Osteoblast (primary cell): ENCODE measurements around the gene TOP2B. TPM values are rescaled to one million over a fixed set of nuclear protein-coding genes. Genes with fewer than 3 reads are reported as not detected.

Experiments used
- DNase-seq: peaks from one replicate; pipeline ENCODE4 v3.0.0; 2011; ENCODE audit warnings: low spot score, mixed read lengths; ENCODE audit not compliant: insufficient read length; ENCODE audit errors: missing footprints
- H2AFZ ChIP-seq: 2 replicates; pipeline ENCODE4 v1.6.0; 2011; ENCODE audit warnings: mild to moderate bottlenecking, low read length
- H3K27ac ChIP-seq: 2 replicates; pipeline ENCODE4 v1.5.1; 2011; ENCODE audit warnings: mild to moderate bottlenecking, low read depth, low read length, moderate library complexity
- H3K27me3 ChIP-seq: 2 replicates; pipeline ENCODE4 v1.6.0; 2012; ENCODE audit warnings: mild to moderate bottlenecking, control low read depth, inconsistent platforms, low read length, moderate library complexity; ENCODE audit not compliant: insufficient read depth
- H3K36me3 ChIP-seq: 2 replicates; pipeline ENCODE4 v1.5.1; 2011; ENCODE audit warnings: mild to moderate bottlenecking, low read length, control low read depth, moderate library complexity; ENCODE audit not compliant: insufficient read depth
- H3K4me1 ChIP-seq: 2 replicates; pipeline ENCODE4 v1.5.1; 2011; ENCODE audit warnings: mild to moderate bottlenecking, low read length, control low read depth, moderate library complexity; ENCODE audit not compliant: insufficient read depth
- H3K4me2 ChIP-seq: 2 replicates; pipeline ENCODE4 v1.6.0; 2011; ENCODE audit warnings: mild to moderate bottlenecking, low read length; ENCODE audit not compliant: insufficient read depth
- H3K4me3 ChIP-seq: fragments of 200-600 bp; sonication (generic); 3 replicates; pipeline ENCODE4 v1.5.1; 2012; ENCODE audit warnings: mild to moderate bottlenecking, low read length, inconsistent platforms; ENCODE audit not compliant: insufficient read depth
- H3K79me2 ChIP-seq: 2 replicates; pipeline ENCODE4 v1.6.0; 2012; ENCODE audit warnings: mild to moderate bottlenecking, low read length, control low read depth, inconsistent platforms; ENCODE audit not compliant: insufficient read depth
- H3K9me3 ChIP-seq: 2 replicates; pipeline ENCODE4 v1.5.1; 2011; ENCODE audit warnings: low read depth, low read length, control low read depth
- H4K20me1 ChIP-seq: 2 replicates; pipeline ENCODE4 v1.6.0; 2012; ENCODE audit warnings: mild to moderate bottlenecking, low read length, control low read depth; ENCODE audit not compliant: insufficient read depth
- CTCF ChIP-seq: IDR thresholded peaks from 2 replicates; pipeline ENCODE4 v1.5.1; 2011; ENCODE audit warnings: mild to moderate bottlenecking, low read depth, low read length, moderate library complexity; ENCODE audit errors: extremely low read depth
- total RNA-seq: library from RNA; depleted of rRNA; stranded (reverse); fragments of >200 nt; gene quantifications from 2 replicates; pipeline ENCODE4 v1.2.3, GENCODE V29; 2012

TOP2B gene
- total RNA-seq, 1 donor: 71.7 TPM

- Histone ChIP-seq H3K4me1 (no peaks in the 10 kb centered on the region), H2AFZ (no peak overlapping the region), H4K20me1 (no peaks in the 10 kb centered on the region), H3K36me3 (no peaks in the 10 kb centered on the region), H3K9me3 (no peaks in the 10 kb centered on the region), H3K27ac (no peak overlapping the region), H3K4me3 (no peak overlapping the region), H3K4me2 (no peak overlapping the region), H3K27me3 (no peaks in the 10 kb centered on the region), H3K79me2 (no peaks in the 10 kb centered on the region)
- TF ChIP-seq CTCF: no peak
- DNase-seq: no peak
Measured at GRCh38 chr3:25689226-25689625, 24.5 kb upstream of the TOP2B start.

GRCh38 chr3:25687742-25688141, 23.0 kb upstream of the TOP2B start:
- Histone ChIP-seq H3K9me3 (no peaks in the 10 kb centered on the region), H3K79me2 (no peaks in the 10 kb centered on the region), H3K36me3 (no peaks in the 10 kb centered on the region), H3K4me3 (no peak overlapping the region), H3K27ac (no peak overlapping the region), H3K27me3 (no peaks in the 10 kb centered on the region), H4K20me1 (no peaks in the 10 kb centered on the region), H2AFZ (no peak overlapping the region), H3K4me2 (no peak overlapping the region), H3K4me1 (no peaks in the 10 kb centered on the region)
- TF ChIP-seq CTCF: no peak
- DNase-seq: no peak

- H3K79me2 ChIP-seq: no peaks in the 10 kb centered on the region
- no peak overlapping the region for H3K27ac ChIP-seq
- DNase-seq: no peak
- H3K36me3 ChIP-seq: no peaks in the 10 kb centered on the region
- H3K9me3 ChIP-seq: no peaks in the 10 kb centered on the region
- H3K4me1 ChIP-seq: no peaks in the 10 kb centered on the region
- H3K27me3 ChIP-seq: no peaks in the 10 kb centered on the region
- no peak overlapping the region for H3K4me3 ChIP-seq
- TF ChIP-seq CTCF: no peak
- no peaks in the 10 kb centered on the region for H4K20me1 ChIP-seq
- H3K4me2 ChIP-seq: no peak overlapping the region
- no peak overlapping the region for H2AFZ ChIP-seq
Measured at GRCh38 chr3:25686766-25687165, 22.1 kb upstream of the TOP2B start.

GRCh38 chr3:25683882-25684281, 19.2 kb upstream of the TOP2B start:
- no peak overlapping the region for H3K4me3 ChIP-seq
- H3K4me1 ChIP-seq: no peaks in the 10 kb centered on the region
- H2AFZ ChIP-seq: no peak overlapping the region
- TF ChIP-seq CTCF: no peak
- no peaks in the 10 kb centered on the region for H3K9me3 ChIP-seq
- H3K27me3 ChIP-seq: no peaks in the 10 kb centered on the region
- no peak for DNase-seq
- H3K36me3 ChIP-seq: no peaks in the 10 kb centered on the region
- H3K4me2 ChIP-seq: no peak overlapping the region
- no peaks in the 10 kb centered on the region for H3K79me2 ChIP-seq
- H4K20me1 ChIP-seq: no peaks in the 10 kb centered on the region
- H3K27ac ChIP-seq: no peak overlapping the region
